Keratinocyte (primary cell): ENCODE data around the gene MYO1D.

ENCODE experiments used
- CTCF ChIP-seq, 3 experiments: IDR thresholded peaks in 1 of 3; conservative IDR thresholded peaks in 1 of 3; optimal IDR thresholded peaks in 1 of 3; 2 replicates in 2 of 3; 3 replicates in 1 of 3; pipeline versions ENCODE3 to v1.5.1; 2011; ENCODE audit warnings: low read length in 3 of 3, mild to moderate bottlenecking in 3 of 3, moderate library complexity in 2 of 3, control low read depth in 1 of 3, inconsistent platforms in 1 of 3; ENCODE audit not compliant: insufficient read depth in 2 of 3; ENCODE audit errors: extremely low read depth in 1 of 3
- EZH2 ChIP-seq: IDR thresholded peaks from one replicate; pipeline ENCODE4 v1.6.1; 2012; ENCODE audit warnings: inconsistent platforms, mild to moderate bottlenecking, low read length, moderate library complexity

GRCh38 chr17:32460054-32460453 lies 416.9 kb downstream of the MYO1D start:
- TF ChIP-seq CTCF (optimal IDR thresholded peaks at IDR 0.05 in 1 of 3, IDR thresholded peaks at IDR 0.05 in 1 of 3, conservative IDR thresholded peaks at IDR 0.05 in 1 of 3; ENCODE audit: extremely low read depth in 1 of 3, insufficient read depth in 2 of 3, low read length in 3 of 3) = no peak
- no peak for TF ChIP-seq EZH2
